OCI-LY1 (cell line): ENCODE data around the gene PTPN4.

ENCODE experiments used
- H2AFZ ChIP-seq: fragments of 200-600 bp; sonication (generic), shearing (Covaris generic); 2 replicates; pipeline ENCODE4 v1.6.0; 2014; ENCODE audit warnings: antibody characterized with exemption, mild to moderate bottlenecking, low read length
- H3F3A ChIP-seq: fragments of 200-600 bp; sonication (generic), shearing (Covaris generic); 2 replicates; pipeline ENCODE4 v1.6.0; 2014; ENCODE audit warnings: mild to moderate bottlenecking, antibody characterized with exemption, low read length, moderate library complexity; ENCODE audit not compliant: insufficient read depth
- H3K27ac ChIP-seq: fragments of 200-600 bp; sonication (generic); 2 replicates; pipeline ENCODE4 v1.5.1; 2014; ENCODE audit warnings: low read length, mixed run types, mild to moderate bottlenecking, low read depth; ENCODE audit not compliant: poor library complexity, severe bottlenecking
- H3K27me3 ChIP-seq: fragments of 200-600 bp; sonication (generic); 2 replicates; pipeline ENCODE4 v1.6.0; 2014; ENCODE audit warnings: antibody characterized with exemption, mild to moderate bottlenecking, low read length, moderate library complexity; ENCODE audit not compliant: insufficient read depth
- H3K36me3 ChIP-seq: fragments of 200-600 bp; sonication (generic); 2 replicates; pipeline ENCODE4 v1.6.1; 2014; ENCODE audit warnings: mild to moderate bottlenecking, antibody characterized with exemption, low read length, moderate library complexity, mixed read lengths; ENCODE audit not compliant: insufficient read depth
- H3K4me1 ChIP-seq: fragments of 200-600 bp; sonication (generic); 2 replicates; pipeline ENCODE4 v1.5.1; 2014; ENCODE audit warnings: mild to moderate bottlenecking, low read length, moderate library complexity; ENCODE audit not compliant: insufficient read depth, severe bottlenecking
- H3K4me2 ChIP-seq: fragments of 200-600 bp; sonication (generic), shearing (Covaris generic); 2 replicates; pipeline ENCODE4 v1.6.1; 2014; ENCODE audit warnings: low read length
- H3K4me3 ChIP-seq: fragments of 200-600 bp; sonication (generic); 2 replicates; pipeline ENCODE4 v1.5.1; 2014; ENCODE audit warnings: low read length, low read depth, mild to moderate bottlenecking, mixed read lengths; ENCODE audit not compliant: poor library complexity, severe bottlenecking
- H3K79me2 ChIP-seq: fragments of 200-600 bp; shearing (Covaris generic); 2 replicates; pipeline ENCODE4 v1.6.1; 2016; ENCODE audit warnings: mixed run types, low read length, mixed read lengths; ENCODE audit not compliant: insufficient read depth
- H3K9ac ChIP-seq: fragments of 200-600 bp; sonication (generic), shearing (Covaris generic); 2 replicates; pipeline ENCODE4 v1.6.1; 2014; ENCODE audit warnings: mild to moderate bottlenecking, low read length, mixed read lengths
- H3K9me2 ChIP-seq: fragments of 200-600 bp; sonication (generic), shearing (Covaris generic); 2 replicates; pipeline ENCODE4 v1.6.1; 2014; ENCODE audit warnings: low read depth, mild to moderate bottlenecking, low read length, mixed read lengths
- H3K9me3 ChIP-seq: fragments of 200-600 bp; shearing (Covaris generic); 2 replicates; pipeline ENCODE4 v1.6.1; 2014; ENCODE audit warnings: low read length, mixed read lengths
- H4K20me1 ChIP-seq: fragments of 200-600 bp; sonication (generic), shearing (Covaris generic); 2 replicates; pipeline ENCODE4 v1.6.0; 2016; ENCODE audit warnings: mild to moderate bottlenecking, low read length; ENCODE audit not compliant: insufficient read depth
- EZH2 ChIP-seq: fragments of 200-600 bp; sonication (generic), shearing (Covaris generic); IDR thresholded peaks from 2 replicates; pipeline ENCODE4 v1.8.0; 2017; ENCODE audit warnings: borderline replicate concordance, mixed run types, mild to moderate bottlenecking, antibody characterized with exemption, low read length, moderate library complexity, mixed read lengths
- TF ChIP-seq, protein P1 (sequence below): fragments of 200-600 bp; sonication (generic), shearing (Covaris generic); IDR thresholded peaks from 2 replicates; pipeline ENCODE4 v1.5.1; 2017; ENCODE audit warnings: mild to moderate bottlenecking, antibody characterized with exemption, low read length, moderate library complexity, mixed read lengths

The PTPN4 gene

DNA sequence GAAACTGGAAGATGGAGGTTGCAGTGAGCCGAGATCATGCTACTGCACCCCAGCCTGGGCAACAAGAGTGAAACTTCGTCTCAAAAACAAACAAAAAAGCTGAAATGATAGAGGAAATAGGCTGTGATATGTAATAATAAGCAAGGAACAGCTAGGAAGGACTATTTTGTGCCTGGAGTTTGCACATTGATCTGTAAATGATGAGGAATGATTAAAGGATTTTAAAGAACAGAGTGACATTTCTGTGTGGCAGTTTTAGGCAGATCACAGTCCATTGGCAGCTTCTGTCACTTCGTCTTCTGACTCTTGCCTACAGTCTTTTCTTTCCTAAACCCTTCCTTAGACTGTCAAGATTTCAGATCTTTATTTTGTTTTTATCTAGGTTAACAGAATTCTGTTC is 272.6 kb downstream of the PTPN4 start:
- no peak for TF ChIP-seq EZH2
- TF ChIP-seq, protein P1, sequence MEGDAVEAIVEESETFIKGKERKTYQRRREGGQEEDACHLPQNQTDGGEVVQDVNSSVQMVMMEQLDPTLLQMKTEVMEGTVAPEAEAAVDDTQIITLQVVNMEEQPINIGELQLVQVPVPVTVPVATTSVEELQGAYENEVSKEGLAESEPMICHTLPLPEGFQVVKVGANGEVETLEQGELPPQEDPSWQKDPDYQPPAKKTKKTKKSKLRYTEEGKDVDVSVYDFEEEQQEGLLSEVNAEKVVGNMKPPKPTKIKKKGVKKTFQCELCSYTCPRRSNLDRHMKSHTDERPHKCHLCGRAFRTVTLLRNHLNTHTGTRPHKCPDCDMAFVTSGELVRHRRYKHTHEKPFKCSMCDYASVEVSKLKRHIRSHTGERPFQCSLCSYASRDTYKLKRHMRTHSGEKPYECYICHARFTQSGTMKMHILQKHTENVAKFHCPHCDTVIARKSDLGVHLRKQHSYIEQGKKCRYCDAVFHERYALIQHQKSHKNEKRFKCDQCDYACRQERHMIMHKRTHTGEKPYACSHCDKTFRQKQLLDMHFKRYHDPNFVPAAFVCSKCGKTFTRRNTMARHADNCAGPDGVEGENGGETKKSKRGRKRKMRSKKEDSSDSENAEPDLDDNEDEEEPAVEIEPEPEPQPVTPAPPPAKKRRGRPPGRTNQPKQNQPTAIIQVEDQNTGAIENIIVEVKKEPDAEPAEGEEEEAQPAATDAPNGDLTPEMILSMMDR: no peak
- Histone ChIP-seq H3K4me2 (no peak overlapping the region), H2AFZ (no peak overlapping the region), H3K36me3 (no peaks in the 10 kb centered on the region), H3F3A (no peaks in the 10 kb centered on the region), H3K4me1 (no peaks in the 10 kb centered on the region), H3K9ac (no peak overlapping the region), H3K9me2 (no peaks in the 10 kb centered on the region), H3K79me2 (no peaks in the 10 kb centered on the region), H4K20me1 (no peaks in the 10 kb centered on the region), H3K27ac (no peak overlapping the region), H3K27me3 (no peaks in the 10 kb centered on the region), H3K9me3 (no peaks in the 10 kb centered on the region), H3K4me3 (no peak overlapping the region)
